Kidney epithelial cell (primary cell): ENCODE measurements around the gene P2RX1. TPM values are rescaled to one million over a fixed set of nuclear protein-coding genes. Genes with fewer than 3 reads are reported as not detected.
A peak's percentile ranks its signal among the peaks of the same experiment; 100 is the strongest.
"Not testable (repeated sequence)": the region's sequence is repeated elsewhere in the genome, so short reads cannot be mapped to it uniquely, and the experiment has no call there.

Source experiments
- DNase-seq: peaks from one replicate; pipeline ENCODE4 v3.0.0-alpha.2; 2010; ENCODE audit warnings: low read depth
- H3K27me3 ChIP-seq: 2 replicates; pipeline ENCODE4 v1.6.0; 2011; ENCODE audit warnings: low read length; ENCODE audit not compliant: control insufficient read depth, insufficient read depth
- H3K36me3 ChIP-seq: 2 replicates; pipeline ENCODE4 v1.5.1; 2011; ENCODE audit warnings: low read length; ENCODE audit not compliant: control insufficient read depth, insufficient read depth
- H3K4me3 ChIP-seq: 2 replicates; pipeline ENCODE4 v1.5.1; 2011; ENCODE audit warnings: low read depth, mild to moderate bottlenecking, control low read depth, low read length
- CTCF ChIP-seq: IDR thresholded peaks from 2 replicates; pipeline ENCODE4 v1.5.1; 2011; ENCODE audit warnings: mild to moderate bottlenecking, moderate library complexity, low read length, control low read depth, inconsistent platforms; ENCODE audit not compliant: insufficient read depth, poor library complexity, severe bottlenecking
- total RNA-seq: library from RNA; depleted of rRNA; stranded (reverse); fragments of >200 nt; gene quantifications from 2 replicates; pipeline ENCODE4 v1.2.3, GENCODE V29; 2015

P2RX1 gene
- total RNA-seq, 1 donor from 2014 or later = not detected

GRCh38 chr17:3949418-3949817 lies 33.2 kb upstream of the P2RX1 start:
- no peak for DNase-seq
- H3K36me3 ChIP-seq = no peaks in the 10 kb centered on the region
- H3K4me3 ChIP-seq = no peak overlapping the region
- no peaks in the 10 kb centered on the region for H3K27me3 ChIP-seq
- no peak for TF ChIP-seq CTCF

- H3K4me3 ChIP-seq, DNase-seq, H3K36me3 ChIP-seq, H3K27me3 ChIP-seq: not testable (repeated sequence)
Measured at GRCh38 chr17:3948551-3948950, 32.3 kb upstream of the P2RX1 start.

GRCh38 chr17:3947318-3947810 lies 31.1 kb upstream of the P2RX1 start:
- H3K4me3 ChIP-seq = no peak overlapping the region
- no peak for TF ChIP-seq CTCF
- H3K27me3 ChIP-seq = no peaks in the 10 kb centered on the region
- no peaks in the 10 kb centered on the region for H3K36me3 ChIP-seq
- no peak for DNase-seq

GRCh38 chr17:3946711-3947235 lies 30.5 kb upstream of the P2RX1 start:
- H3K36me3 ChIP-seq = no peaks in the 10 kb centered on the region
- H3K4me3 ChIP-seq = no peak overlapping the region
- TF ChIP-seq CTCF = no peak
- DNase-seq = no peak
- H3K27me3 ChIP-seq = no peaks in the 10 kb centered on the region

GRCh38 chr17:3944485-3945388 lies 28.5 kb upstream of the P2RX1 start:
- Histone ChIP-seq H3K4me3 (peak overlapping the region; percentile 31), H3K27me3 (no peaks in the 10 kb centered on the region), H3K36me3 (no peaks in the 10 kb centered on the region)
- TF ChIP-seq CTCF = no peak
- no peak for DNase-seq

GRCh38 chr17:3943240-3943891 lies 27.1 kb upstream of the P2RX1 start:
- TF ChIP-seq CTCF = no peak
- Histone ChIP-seq H3K36me3 (no peaks in the 10 kb centered on the region), H3K4me3 (no peak overlapping the region), H3K27me3 (no peaks in the 10 kb centered on the region)
- no peak for DNase-seq
